T47D (cell line): ENCODE data around the gene PCDHGA1.
"Not testable (repeated sequence)": the region's sequence is repeated elsewhere in the genome, so short reads cannot be mapped to it uniquely, and the experiment has no call there.

ENCODE experiments used
- DNase-seq, 2 experiments: peaks; one replicate each; pipeline versions ENCODE4 v3.0.0 to v3.0.0-alpha.2; 2011 to 2012; ENCODE audit warnings: low read depth in 1 of 2, low spot score in 1 of 2
- JUND ChIP-seq: IDR thresholded peaks from 2 replicates; pipeline ENCODE4 v1.6.1; 2012; ENCODE audit warnings: low read depth
- in situ Hi-C: cut with HindIII; loops from 2 replicates; pipeline ENCODE4 v1.10.0; 2016; ENCODE audit warnings: low sequenced_read_pairs, low pct_unique_long_range_greater_than_20kb

The PCDHGA1 gene

GRCh38 chr5:141330299-141331080, at the start of gene PCDHGA1:
Gene PCDHGA1, plus strand, starts transcription at chr5:141330514.
- DNase-seq, result peak; percentile 79 to 81
- in situ Hi-C loops, result no loop called here
- no peak for TF ChIP-seq JUND

DNA sequence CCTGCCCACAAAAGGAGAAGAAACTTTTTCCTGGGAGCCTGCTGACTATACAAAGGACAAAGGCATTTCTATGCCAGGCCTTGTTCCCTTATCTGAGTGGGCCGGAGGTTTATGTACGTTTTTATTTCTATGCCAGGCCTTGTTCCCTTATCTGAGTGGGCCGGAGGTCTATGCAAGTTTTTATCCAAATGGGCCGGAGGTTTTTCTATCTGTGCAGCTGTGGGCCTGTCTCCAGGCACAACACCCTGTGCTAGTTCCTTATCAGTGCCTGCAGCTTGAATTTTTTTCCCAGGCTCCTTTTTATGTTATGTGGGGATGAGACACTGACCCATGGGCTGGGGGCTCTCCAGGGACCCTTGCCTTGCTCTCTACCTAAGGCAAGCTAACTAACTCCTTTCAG, 31.9 kb upstream of the PCDHGA1 start:
- in situ Hi-C loops, result no loop called here
- TF ChIP-seq JUND, result no peak

GRCh38 chr5:141303756-141304155, 26.6 kb upstream of the PCDHGA1 start, which contains the start of gene SLC25A2:
Gene SLC25A2, minus strand, starts transcription at chr5:141304049. Its CDS starts 184 bp downstream, at chr5:141303865.
- TF ChIP-seq JUND, result no peak
- DNase-seq, result no peak
- in situ Hi-C loops, result no loop called here

More for the DNA sequence above, 31.9 kb upstream of the PCDHGA1 start:
- DNase-seq, result no peak

DNA sequence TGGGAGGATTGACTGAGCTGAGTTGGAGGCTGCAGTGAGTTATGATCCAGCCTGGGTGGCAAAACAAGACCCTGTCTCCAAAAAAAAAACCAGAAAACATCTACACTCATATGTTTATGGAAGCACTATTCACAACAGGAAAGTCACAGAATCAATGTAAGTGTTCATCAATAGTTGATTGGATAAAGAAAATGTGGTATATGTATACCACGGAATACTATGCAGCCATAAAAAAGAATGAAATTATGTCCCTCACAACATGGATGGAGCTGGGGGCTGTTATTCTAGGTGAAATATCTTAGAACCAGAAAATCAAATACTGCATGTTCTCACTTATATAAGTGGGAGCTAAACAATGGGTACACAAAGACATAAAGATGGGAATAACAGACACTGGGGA, 23.7 kb upstream of the PCDHGA1 start:
- no peak for TF ChIP-seq JUND
- in situ Hi-C loops, result no loop called here

GRCh38 chr5:141313711-141314110, 16.6 kb upstream of the PCDHGA1 start:
- DNase-seq, result no peak
- in situ Hi-C loops, result no loop called here
- TF ChIP-seq JUND, result no peak

More for the DNA sequence above, 23.7 kb upstream of the PCDHGA1 start:
- no peak for DNase-seq

- DNase-seq, in situ Hi-C loops: not testable (repeated sequence)
Observed at GRCh38 chr5:141316963-141317362, 13.4 kb upstream of the PCDHGA1 start.

- in situ Hi-C loops, result no loop called here
- no peak for DNase-seq
- no peak for TF ChIP-seq JUND
Observed at GRCh38 chr5:141319202-141319601, 11.1 kb upstream of the PCDHGA1 start.

GRCh38 chr5:141319699-141320098, 10.6 kb upstream of the PCDHGA1 start:
- TF ChIP-seq JUND, result no peak
- no peak for DNase-seq
- in situ Hi-C loops, result no loop called here

DNA sequence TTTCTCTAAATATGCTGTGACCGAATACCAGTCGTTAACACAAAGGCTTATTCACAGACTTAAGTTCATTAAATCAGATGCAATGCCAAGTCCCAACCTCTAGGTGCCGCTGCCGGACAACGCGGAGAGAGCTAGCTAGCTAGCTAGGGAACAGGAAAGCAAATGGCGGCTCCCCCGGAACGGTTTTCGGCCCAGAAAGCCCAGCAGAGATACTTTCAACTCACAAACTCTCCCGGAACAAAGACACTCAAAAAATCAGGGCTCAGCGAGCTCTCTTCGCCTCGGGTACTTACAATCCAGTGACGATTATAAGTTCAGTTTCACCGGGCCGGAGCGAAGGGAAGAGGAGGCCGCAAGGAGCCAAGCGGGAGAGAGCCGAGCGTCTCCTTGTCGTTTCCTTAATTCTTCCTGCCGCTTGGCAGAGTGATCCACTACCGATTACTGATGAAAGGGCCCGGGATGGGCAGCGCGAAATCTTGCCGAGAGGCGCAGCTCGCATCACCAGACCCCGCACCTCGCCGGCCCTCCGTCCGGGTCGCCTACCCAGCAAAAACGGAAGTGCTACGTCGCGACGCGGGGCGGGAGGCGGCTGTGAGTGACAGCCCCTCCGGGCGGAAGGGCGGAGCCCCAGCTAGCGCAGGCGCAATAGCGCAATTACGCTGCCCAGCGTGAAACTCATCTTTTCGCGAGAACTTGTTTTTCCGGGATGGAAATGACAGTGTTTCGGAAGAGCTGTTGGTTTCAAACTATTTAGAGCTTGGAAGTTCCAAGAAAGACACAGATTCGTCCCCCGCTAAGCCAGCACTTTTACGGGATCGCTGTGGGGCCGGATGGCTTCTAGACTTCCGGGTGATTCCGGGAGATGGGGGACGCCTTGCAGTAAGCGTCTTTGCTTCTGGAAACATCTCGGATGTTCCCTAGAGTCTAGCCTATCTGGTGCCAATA, 9.8 kb upstream of the PCDHGA1 start, which contains the start of gene TAF7:
TSS of gene TAF7 (minus strand) at position 560 of the 945 bp plus-strand sequence. CDS start 740 bp downstream, outside the sequence.
- in situ Hi-C loops, result no loop called here

GRCh38 chr5:141322261-141322660, 8.1 kb upstream of the PCDHGA1 start:
- in situ Hi-C loops, result no loop called here

More for the DNA sequence above, 9.8 kb upstream of the PCDHGA1 start, which contains the start of gene TAF7:
- no peak for TF ChIP-seq JUND
- DNase-seq, result peak; percentile 80 to 98

DNA sequence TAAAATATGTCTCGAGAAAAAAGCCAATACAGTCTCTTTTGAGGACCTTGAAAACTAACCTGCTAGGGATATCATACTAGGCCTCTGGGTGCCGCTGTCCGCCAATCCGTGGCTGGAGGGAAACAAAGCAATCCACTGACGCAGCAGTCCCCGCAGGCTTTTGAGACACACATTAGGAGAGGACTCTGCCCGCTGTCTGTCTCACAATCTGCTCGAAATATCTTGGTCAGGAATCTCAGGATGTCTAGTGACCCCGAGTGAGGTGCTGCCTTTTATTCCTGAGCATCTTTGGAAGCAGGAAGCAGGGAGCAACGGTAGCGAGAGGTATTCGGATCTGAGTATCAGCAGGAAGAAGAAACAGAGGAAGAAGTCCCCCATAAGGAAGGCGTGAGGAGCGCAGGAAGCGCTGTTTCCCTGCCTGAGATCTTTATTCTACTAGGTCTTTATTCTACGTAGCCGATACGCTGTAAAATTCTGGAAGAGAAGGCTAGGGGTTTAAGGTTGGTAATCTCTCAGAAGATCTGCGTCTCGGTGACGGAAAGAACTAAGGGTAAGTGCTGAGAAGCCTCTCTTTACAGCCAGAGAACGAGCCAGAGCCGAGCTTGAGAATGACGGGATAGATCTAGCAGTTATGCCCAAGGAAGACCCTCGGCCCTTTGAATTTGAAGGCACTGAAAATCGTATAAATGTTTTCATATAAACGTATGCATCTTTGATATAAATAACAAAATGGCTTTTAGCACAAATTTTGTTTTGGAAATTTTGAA, 4.0 kb upstream of the PCDHGA1 start:
- peak; percentile 67 to 91 for DNase-seq
- no peak for TF ChIP-seq JUND
- in situ Hi-C loops, result no loop called here

More at GRCh38 chr5:141322261-141322660, 8.1 kb upstream of the PCDHGA1 start:
- DNase-seq, result no peak
- TF ChIP-seq JUND, result no peak

DNA sequence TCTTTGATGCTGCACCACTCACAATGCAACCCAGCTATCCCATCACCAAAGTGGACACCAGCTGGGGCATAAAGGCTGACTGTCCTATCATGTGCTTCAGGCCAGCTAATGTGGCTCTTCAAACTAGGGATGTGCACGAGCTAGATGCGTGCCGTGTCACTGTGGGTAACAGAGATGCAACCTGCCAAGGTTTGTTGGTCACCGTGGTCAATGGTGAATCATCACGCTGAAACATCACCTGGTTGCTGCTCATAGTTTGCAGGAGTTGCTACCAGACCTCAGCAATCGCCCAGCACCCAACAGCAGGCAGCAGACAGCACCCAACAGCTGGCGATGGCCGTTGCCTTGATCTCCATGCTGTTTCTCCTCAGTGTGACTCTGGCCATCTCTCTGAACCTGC, 2.1 kb upstream of the PCDHGA1 start:
- in situ Hi-C loops, result no loop called here
- DNase-seq, result no peak
- TF ChIP-seq JUND, result no peak

GRCh38 chr5:141332571-141332970, 2.3 kb downstream of the PCDHGA1 start:
- in situ Hi-C loops, DNase-seq: not testable (repeated sequence)
